Vagina (tissue), 2 donors: Measurements from ENCODE around the gene SMARCC1.

Experiments used
- CTCF ChIP-seq, 3 experiments: fragments of 450-650 bp in 2 of 3; fragments of 200-600 bp in 1 of 3; sonication (generic) in 1 of 3; IDR thresholded peaks; one replicate each; pipeline ENCODE4 v1.5.1; 2017 to 2019; ENCODE audit warnings: antibody characterized with exemption in 3 of 3, mild to moderate bottlenecking in 2 of 3, moderate library complexity in 2 of 3
- POLR2A ChIP-seq, 2 donors: fragments of 450-650 bp; IDR thresholded peaks; one replicate each; pipeline ENCODE4 v1.6.1; 2017; ENCODE audit warnings: antibody characterized with exemption in 2 of 2, mild to moderate bottlenecking in 2 of 2, moderate library complexity in 2 of 2
- POLR2AphosphoS5 ChIP-seq, 2 donors: sonication (generic); formaldehyde crosslinking; IDR thresholded peaks; one replicate each; pipeline ENCODE4 v1.9.0; 2017; ENCODE audit warnings: antibody characterized with exemption in 2 of 2, mild to moderate bottlenecking in 2 of 2, low read depth in 1 of 2; ENCODE audit not compliant: insufficient read depth in 1 of 2

- TF ChIP-seq POLR2A (IDR thresholded peaks at IDR 0.05) (no peak), CTCF (IDR thresholded peaks at IDR 0.05) (no peak), POLR2AphosphoS5 (IDR thresholded peaks at IDR 0.05; ENCODE audit: insufficient read depth in 1 of 2, low read depth in 1 of 2) (no peak)
Measured at GRCh38 chr3:47630810-47631209, 150.9 kb downstream of the SMARCC1 start.
